Prostate gland (tissue), 2 donors: ENCODE measurements around the gene PDE2A. TPM values are rescaled to one million over a fixed set of nuclear protein-coding genes. Genes with fewer than 3 reads are reported as not detected.

Experiments used
- DNase-seq: peaks from one replicate; pipeline ENCODE4 v3.0.0-alpha.2; 2019; ENCODE audit warnings: low spot score
- H3K27ac ChIP-seq, 2 donors: fragments of 200-600 bp; sonication (generic); 2 replicates each; pipeline ENCODE4 v1.5.1; 2017 to 2019
- H3K27me3 ChIP-seq: fragments of 200-600 bp; sonication (generic); replicated peaks from 2 replicates; pipeline ENCODE4 v1.5.1; 2019; ENCODE audit not compliant: insufficient read depth
- H3K36me3 ChIP-seq, 2 donors: fragments of 200-600 bp; sonication (generic); 1 replicate in 1 of 2; 2 replicates in 1 of 2; pipeline versions ENCODE4 v1.5.1 to v1.8.1; 2017 to 2019
- H3K4me1 ChIP-seq: fragments of 200-600 bp; sonication (generic); replicated peaks from 2 replicates; pipeline ENCODE4 v1.5.1; 2019
- H3K4me3 ChIP-seq, 2 donors: fragments of 200-600 bp; sonication (generic); 2 replicates each; pipeline ENCODE4 v1.5.1; 2017 to 2019
- H3K9me3 ChIP-seq: fragments of 200-600 bp; sonication (generic); 2 replicates; pipeline ENCODE4 v1.5.1; 2017
- CTCF ChIP-seq, 4 experiments: fragments of 200-600 bp in 2 of 4; fragments of 450-650 bp in 2 of 4; sonication (generic) in 2 of 4; IDR thresholded peaks; 1 replicate in 3 of 4; 2 replicates in 1 of 4; pipeline ENCODE4 v1.5.1; 2016 to 2019; ENCODE audit warnings: antibody characterized with exemption in 4 of 4, mild to moderate bottlenecking in 2 of 4, moderate library complexity in 2 of 4
- POLR2A ChIP-seq: fragments of 450-650 bp; IDR thresholded peaks from one replicate; pipeline ENCODE4 v1.6.1; 2016; ENCODE audit warnings: antibody characterized with exemption, mild to moderate bottlenecking
- POLR2AphosphoS5 ChIP-seq: sonication (generic); formaldehyde crosslinking; IDR thresholded peaks from one replicate; pipeline ENCODE4 v1.6.1; 2017; ENCODE audit warnings: antibody characterized with exemption
- WGBS: methylation state at CpG from one replicate; pipeline ENCODE4 v1.1.5; 2018; 5-methylcytosine and 5-hydroxymethylcytosine counted together
- intact Hi-C: fragments of 100-400 bp; cut with DNase I; formaldehyde crosslinking; loops from one replicate; pipeline ENCODE4 v1.14.2; 2022
- total RNA-seq, 2 donors: library from RNA; depleted of rRNA; stranded (reverse); fragments of >200 nt; gene quantifications; one replicate each; pipeline ENCODE4 v1.1.0, GENCODE V29; 2016

The PDE2A gene
- total RNA-seq, 2 donors from 2014 or later: 24.2 to 47.7 TPM

- H3K4me3 ChIP-seq: peak overlapping the region; percentile 32 to 46
- peak overlapping the region in 1 of 2 donors; percentile 8 for H3K27ac ChIP-seq
- intact Hi-C loops: loop anchor here (2.0 kb wide), 1 partner anchor 43 kb away; no protein-coding TSS in a partner anchor
- TF ChIP-seq POLR2AphosphoS5: no peak
- TF ChIP-seq CTCF (IDR thresholded peaks at IDR 0.05): no peak
- peak; percentile 23 for TF ChIP-seq POLR2A
- WGBS: 1% methylated on average over 41 of the region's 85 CpGs
- H3K27me3 ChIP-seq: peaks cover 2% of the 10 kb centered on the region
- H3K9me3 ChIP-seq: no peaks in the 10 kb centered on the region
- no peaks in the 10 kb centered on the region for H3K36me3 ChIP-seq
- no peaks in the 10 kb centered on the region for H3K4me1 ChIP-seq
- DNase-seq: peak; percentile 15
Observed at GRCh38 chr11:72642043-72642883, 32.0 kb downstream of the PDE2A start.

GRCh38 chr11:72641522-72642042 lies 32.6 kb downstream of the PDE2A start:
- peak overlapping the region; percentile 32 to 46 for H3K4me3 ChIP-seq
- no peak overlapping the region for H3K27ac ChIP-seq
- no peak for DNase-seq
- no peaks in the 10 kb centered on the region for H3K36me3 ChIP-seq
- H3K9me3 ChIP-seq: no peaks in the 10 kb centered on the region
- WGBS: 35% methylated on average over 12 of the region's 12 CpGs
- H3K4me1 ChIP-seq: no peaks in the 10 kb centered on the region
- intact Hi-C loops: loop anchor here (2.0 kb wide), 1 partner anchor 43 kb away; no protein-coding TSS in a partner anchor
- TF ChIP-seq CTCF (IDR thresholded peaks at IDR 0.05) (no peak), POLR2AphosphoS5 (no peak)
- peaks cover 2% of the 10 kb centered on the region for H3K27me3 ChIP-seq

- Histone ChIP-seq H3K36me3 (no peaks in the 10 kb centered on the region), H3K27me3 (peaks cover 2% of the 10 kb centered on the region), H3K9me3 (no peaks in the 10 kb centered on the region), H3K4me1 (no peaks in the 10 kb centered on the region), H3K27ac (no peak overlapping the region), H3K4me3 (no peak overlapping the region)
- no peak for DNase-seq
- no peak for TF ChIP-seq CTCF (IDR thresholded peaks at IDR 0.05)
- TF ChIP-seq POLR2A: no peak
- TF ChIP-seq POLR2AphosphoS5: no peak
- 72% methylated on average over 23 of the region's 23 CpGs for WGBS
- intact Hi-C loops: no loop called here
Observed at GRCh38 chr11:72639502-72640375, 34.5 kb downstream of the PDE2A start.

GRCh38 chr11:72637926-72638325 lies 36.3 kb downstream of the PDE2A start:
- TF ChIP-seq CTCF (IDR thresholded peaks at IDR 0.05) (no peak), POLR2A (no peak), POLR2AphosphoS5 (no peak)
- Histone ChIP-seq H3K27me3 (peaks cover 2% of the 10 kb centered on the region), H3K9me3 (no peaks in the 10 kb centered on the region), H3K4me1 (no peaks in the 10 kb centered on the region), H3K27ac (no peak overlapping the region), H3K4me3 (no peak overlapping the region), H3K36me3 (no peaks in the 10 kb centered on the region)
- DNase-seq: no peak
- WGBS: 51% methylated on average over 8 of the region's 8 CpGs
- intact Hi-C loops: no loop called here
